NOMO-1 treated with dmso at 0.1 percent for 144 hours (cell line): ENCODE data around the gene FSHR.
A peak's percentile ranks its signal among the peaks of the same experiment; 100 is the strongest.

Source experiments
- DNase-seq: peaks from one replicate; lab custom pipeline; 2025; ENCODE audit not compliant: unreplicated experiment; lab: John Stamatoyannopoulos, UW

FSHR gene

GRCh38 chr2:49033394-49034185, 120.7 kb downstream of the FSHR start:
- DNase-seq = no peak

- DNase-seq = no peak
These were observed 121.4 kb downstream of the FSHR start for GRCh38 chr2:49032936-49033335.

- no peak for DNase-seq
These were observed 122.2 kb downstream of the FSHR start for GRCh38 chr2:49032126-49032525.

- no peak for DNase-seq
These were observed 124.9 kb downstream of the FSHR start for GRCh38 chr2:49029406-49029805.

- no peak for DNase-seq
These were observed 126.2 kb downstream of the FSHR start for GRCh38 chr2:49028101-49028500.

GRCh38 chr2:49026706-49027105, 127.6 kb downstream of the FSHR start:
- DNase-seq = no peak

GRCh38 chr2:49021271-49021670, 133.0 kb downstream of the FSHR start:
- no peak for DNase-seq

- no peak for DNase-seq
These were observed 149.1 kb downstream of the FSHR start for GRCh38 chr2:49005261-49005660.

GRCh38 chr2:49004036-49004626, 150.2 kb downstream of the FSHR start:
- DNase-seq = peak; percentile 59

GRCh38 chr2:49003201-49003600, 151.1 kb downstream of the FSHR start:
- DNase-seq = no peak

- no peak for DNase-seq
These were observed 151.6 kb downstream of the FSHR start for GRCh38 chr2:49002750-49003149.

- DNase-seq = no peak
These were observed 153.6 kb downstream of the FSHR start for GRCh38 chr2:49000695-49001094.

- DNase-seq = no peak
These were observed 155.9 kb downstream of the FSHR start for GRCh38 chr2:48998449-48998848.

GRCh38 chr2:48993576-48993975, 160.7 kb downstream of the FSHR start:
- DNase-seq = no peak

- peak; percentile 50 for DNase-seq
These were observed 162.7 kb downstream of the FSHR start for GRCh38 chr2:48991415-48992131.

GRCh38 chr2:48984922-48985321, 169.4 kb downstream of the FSHR start:
- no peak for DNase-seq

- DNase-seq = no peak
These were observed 170.8 kb downstream of the FSHR start for GRCh38 chr2:48983551-48983950.

- DNase-seq = no peak
These were observed 171.4 kb downstream of the FSHR start for GRCh38 chr2:48982887-48983435.

- no peak for DNase-seq
These were observed 173.5 kb downstream of the FSHR start for GRCh38 chr2:48980846-48981245.

- DNase-seq = no peak
These were observed 174.6 kb downstream of the FSHR start for GRCh38 chr2:48979691-48980090.

- DNase-seq = no peak
These were observed 176.2 kb downstream of the FSHR start for GRCh38 chr2:48978131-48978530.

GRCh38 chr2:48971801-48972200, 182.5 kb downstream of the FSHR start:
- DNase-seq = no peak
